HG03045 (cell line): Measurements from ENCODE around the gene OTUB1.

ENCODE experiments used
- ATAC-seq: cut with Tn5 transposase; IDR thresholded peaks from one replicate; pipeline ENCODE4 v1.9.1; 2021; ENCODE audit warnings: mild to moderate bottlenecking, moderate library complexity; ENCODE audit not compliant: unreplicated experiment

The OTUB1 gene

GRCh38 chr11:63974259-63975143, 11.7 kb upstream of the OTUB1 start, which contains the start of gene COX8A:
Gene COX8A, plus strand, starts transcription at chr11:63974620. Its CDS starts 61 bp downstream, at chr11:63974681.
- peak; percentile 95 for ATAC-seq

GRCh38 chr11:63978551-63979239, 7.5 kb upstream of the OTUB1 start:
- no peak for ATAC-seq

DNA sequence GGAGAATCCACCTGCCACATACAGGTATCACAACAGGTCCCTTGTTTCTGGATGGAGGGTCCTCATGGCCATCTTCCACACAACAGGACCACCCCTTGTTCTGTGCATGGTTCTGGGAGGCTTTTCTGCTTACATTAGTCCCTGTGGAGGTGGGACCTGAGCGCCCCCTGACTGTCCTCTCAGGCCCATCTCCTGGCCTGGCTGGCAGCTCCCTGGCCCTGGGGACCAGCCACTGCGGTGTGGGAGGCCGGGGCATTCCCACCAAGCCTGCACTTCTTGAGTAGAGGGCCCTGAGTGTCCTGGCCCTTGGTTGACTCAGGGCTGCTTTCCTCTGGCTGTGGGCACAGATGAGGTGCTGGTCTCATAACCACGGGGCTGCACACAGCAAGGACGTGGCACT, 6.8 kb upstream of the OTUB1 start:
- no peak for ATAC-seq

- ATAC-seq = no peak
Observed at GRCh38 chr11:63985812-63986155, 454 bp upstream of the OTUB1 start.

DNA sequence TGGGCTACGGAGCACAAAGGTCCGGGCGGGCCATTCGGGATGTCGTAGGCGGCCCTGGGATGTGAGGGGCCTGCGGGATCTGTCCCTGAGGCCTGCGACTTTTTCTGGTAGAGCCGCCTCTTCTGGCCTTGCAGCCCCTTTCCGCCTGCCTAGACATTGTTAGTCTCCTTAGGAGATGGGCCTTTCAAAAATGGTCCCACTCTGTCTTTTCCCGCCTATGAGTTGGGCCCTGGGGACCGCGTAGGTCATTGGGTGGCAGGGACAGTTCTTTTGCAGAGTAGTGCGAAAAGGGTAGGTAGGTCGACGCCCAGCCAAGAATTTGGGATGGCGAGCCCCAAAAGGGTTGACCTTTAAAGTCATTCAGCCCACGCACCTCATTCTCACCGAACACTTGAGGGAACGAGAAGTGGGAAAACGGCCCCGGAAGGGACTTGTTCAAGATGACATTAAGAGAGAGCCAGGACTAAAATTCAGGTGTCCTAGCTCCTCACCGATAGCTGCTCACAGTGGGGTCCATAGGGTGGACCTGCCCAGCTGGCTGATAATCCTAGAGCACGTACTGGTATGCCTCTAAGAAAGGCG, 785 bp downstream of the OTUB1 start:
- no peak for ATAC-seq

- ATAC-seq = no peak
Observed at GRCh38 chr11:63991558-63991957, 5.3 kb downstream of the OTUB1 start.

DNA sequence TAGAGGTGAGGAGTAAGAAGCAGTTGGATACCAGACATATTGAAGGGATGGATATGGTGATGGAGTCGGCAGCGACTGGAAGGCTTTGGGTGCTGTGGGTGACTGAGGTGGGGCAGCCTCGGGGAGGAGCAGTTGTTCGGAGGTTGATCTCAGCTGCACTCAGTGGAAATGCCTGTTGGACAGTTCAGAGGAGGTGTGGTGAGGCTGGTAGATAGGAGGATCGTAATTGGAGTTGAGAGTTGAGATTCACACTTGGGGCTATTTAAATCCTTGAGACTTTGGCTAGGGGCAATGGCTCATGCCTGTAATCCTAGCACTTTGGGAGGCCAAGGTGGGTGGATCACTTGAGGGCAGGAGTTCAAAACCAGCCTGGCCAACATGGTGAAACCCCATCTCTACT, 6.9 kb downstream of the OTUB1 start:
- no peak for ATAC-seq

DNA sequence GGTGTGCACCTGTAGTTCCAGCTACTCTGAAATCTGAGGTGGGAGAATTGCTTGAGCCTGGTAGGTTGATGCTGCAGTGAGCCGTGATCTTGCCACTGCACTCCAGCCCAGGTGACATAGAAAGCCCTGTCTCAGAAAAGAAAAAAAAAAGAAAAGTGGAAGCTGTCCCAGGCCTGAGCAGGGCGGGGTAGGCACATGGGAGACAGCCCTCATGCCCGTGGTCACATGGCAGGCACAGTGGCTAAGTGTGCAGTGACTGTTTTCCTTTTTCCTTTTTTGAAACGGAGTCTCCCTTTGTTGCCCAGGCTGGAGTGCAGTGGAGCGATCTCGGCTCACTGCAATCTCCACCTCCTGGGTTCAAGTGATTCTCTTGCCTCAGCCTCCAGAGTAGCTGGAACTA, 7.8 kb downstream of the OTUB1 start:
- no peak for ATAC-seq

- ATAC-seq = no peak
Observed at GRCh38 chr11:63996512-63996911, 10.3 kb downstream of the OTUB1 start.

- ATAC-seq = no peak
Observed at GRCh38 chr11:63997104-63997700, 11.0 kb downstream of the OTUB1 start.

GRCh38 chr11:63997801-63998337, 11.6 kb downstream of the OTUB1 start:
- ATAC-seq = no peak

DNA sequence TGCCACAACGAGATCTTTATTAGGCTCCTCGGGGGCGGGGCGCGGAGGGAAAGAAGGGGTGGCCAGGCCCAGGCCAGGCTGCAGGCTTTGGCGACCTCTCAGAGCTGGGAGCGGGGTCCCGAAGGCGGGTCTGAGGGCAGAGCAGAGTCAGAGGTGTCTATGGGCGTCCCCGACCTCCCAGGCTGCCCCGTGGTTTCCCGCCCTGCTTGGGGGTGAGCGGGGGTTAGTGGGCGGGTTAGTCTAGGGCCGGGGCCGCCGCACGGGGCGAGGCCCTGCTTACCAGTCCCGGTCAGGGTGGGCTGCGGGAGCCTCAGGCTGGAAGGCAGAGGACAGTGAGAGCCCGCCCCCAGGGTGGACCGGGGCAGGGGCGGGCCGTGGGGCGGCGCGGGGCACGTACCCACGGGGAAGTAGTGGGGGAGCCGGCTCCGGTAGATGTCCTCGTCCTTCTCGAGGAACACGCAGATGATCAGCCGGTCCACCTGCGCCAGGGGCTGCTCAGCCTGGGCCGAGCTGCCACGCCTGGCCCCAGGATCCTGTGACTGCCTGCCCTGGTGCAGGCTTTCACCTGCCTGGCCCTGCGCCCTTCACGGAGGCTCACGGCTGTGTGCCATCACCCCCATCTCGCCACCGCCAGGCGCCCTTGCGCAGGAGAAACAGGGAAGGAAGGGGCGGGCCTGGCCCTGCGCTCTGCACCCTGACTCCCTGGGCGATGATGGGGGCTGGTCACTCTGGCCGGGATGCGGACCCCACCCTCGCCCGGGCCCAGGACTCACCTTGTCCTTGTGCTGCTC, 12.5 kb downstream of the OTUB1 start:
- ATAC-seq = no peak

- no peak for ATAC-seq
Observed at GRCh38 chr11:63999349-64000025, 13.2 kb downstream of the OTUB1 start.

DNA sequence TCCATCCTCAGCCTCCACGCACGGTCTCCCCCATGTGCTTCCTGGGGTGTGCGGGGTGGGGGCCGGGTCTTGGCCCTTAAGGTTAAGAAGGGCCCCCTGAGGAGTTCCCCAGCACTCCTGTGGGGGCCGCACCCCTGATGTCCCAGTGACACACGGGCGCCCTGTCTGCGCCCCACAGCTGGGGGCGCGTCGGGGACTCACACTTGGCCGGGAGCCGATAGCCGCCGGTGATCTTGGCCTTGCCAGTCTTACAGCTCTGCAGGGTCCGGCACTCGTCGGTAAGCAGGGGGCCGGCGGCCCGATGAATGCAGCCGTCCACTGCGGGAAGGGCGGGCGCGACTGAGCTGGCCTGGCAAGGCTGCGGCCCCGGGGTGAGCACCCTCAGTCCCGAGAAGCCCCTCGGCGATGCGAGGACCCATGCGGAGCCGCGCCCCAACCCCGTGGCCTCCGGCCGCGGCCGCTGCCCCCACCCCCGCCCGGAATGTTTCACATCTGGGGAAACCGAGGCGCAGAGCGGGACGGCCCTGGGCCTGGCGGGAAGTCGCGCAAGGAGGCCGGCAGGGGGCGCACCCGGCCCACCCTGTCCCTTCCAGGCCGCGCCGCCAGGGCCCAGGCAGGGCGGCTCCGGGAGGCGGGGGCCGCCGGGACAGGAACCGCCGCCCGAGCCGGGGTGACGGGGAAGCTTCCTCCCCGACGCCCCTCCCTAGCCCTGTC, 13.9 kb downstream of the OTUB1 start:
- ATAC-seq = no peak

DNA sequence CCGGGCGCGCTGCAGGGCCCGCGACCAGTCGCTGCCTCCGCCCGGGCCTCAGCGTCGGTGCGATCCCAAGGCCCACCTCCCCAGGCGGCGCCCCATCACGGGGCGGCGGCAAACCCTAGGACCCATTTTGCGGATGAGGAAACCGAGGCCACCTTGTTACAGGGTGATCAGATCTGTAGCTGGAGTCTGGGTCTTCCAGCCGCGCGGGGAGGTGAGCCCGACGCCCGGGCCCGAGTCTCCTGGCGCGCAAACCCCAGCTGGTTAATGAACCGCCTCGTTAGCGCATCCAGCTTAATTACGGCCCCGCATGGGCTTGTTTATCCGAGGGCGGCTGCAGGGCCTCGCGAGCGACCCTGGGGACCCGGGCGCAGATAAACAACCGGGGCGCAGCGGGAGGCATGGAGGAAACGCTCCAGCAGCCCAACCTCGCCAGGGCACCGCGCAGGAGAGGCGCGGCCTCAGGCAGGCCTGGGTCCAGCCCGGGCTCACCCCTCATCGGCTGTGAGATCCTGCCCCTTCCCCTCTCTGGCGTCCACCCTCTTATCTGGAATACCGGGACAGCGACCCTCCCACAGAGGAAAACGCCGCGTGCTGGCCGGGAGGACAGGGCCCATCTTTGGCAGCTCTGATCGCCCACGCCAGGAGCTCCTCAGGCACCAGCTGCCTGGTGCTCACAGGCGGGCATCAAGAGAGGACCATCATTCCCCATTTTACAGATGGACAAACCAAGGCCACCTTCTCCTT, 14.7 kb downstream of the OTUB1 start:
- ATAC-seq = no peak

- no peak for ATAC-seq
Observed at GRCh38 chr11:64001484-64002420, 15.5 kb downstream of the OTUB1 start.

GRCh38 chr11:64003807-64004589, 17.8 kb downstream of the OTUB1 start:
- ATAC-seq = no peak
